WTC11 (cell line): Measurements from ENCODE around the gene JAKMIP1.

Source experiments
- NFYB ChIP-seq: sonication (generic); formaldehyde crosslinking; conservative IDR thresholded peaks from 2 replicates; pipeline ENCODE4 v1.8.0; 2022; ENCODE audit warnings: low read depth, missing genetic modification reagents
- TF ChIP-seq, protein P1 (sequence below): sonication (generic); formaldehyde crosslinking; IDR thresholded peaks from 2 replicates; pipeline ENCODE4 v1.8.0; 2022; ENCODE audit warnings: mild to moderate bottlenecking, missing genetic modification reagents
- TF ChIP-seq, protein P2 (sequence below): sonication (generic); formaldehyde crosslinking; conservative IDR thresholded peaks from 2 replicates; pipeline ENCODE4 v1.8.1; 2022; ENCODE audit warnings: mild to moderate bottlenecking, missing genetic modification reagents

DNA sequence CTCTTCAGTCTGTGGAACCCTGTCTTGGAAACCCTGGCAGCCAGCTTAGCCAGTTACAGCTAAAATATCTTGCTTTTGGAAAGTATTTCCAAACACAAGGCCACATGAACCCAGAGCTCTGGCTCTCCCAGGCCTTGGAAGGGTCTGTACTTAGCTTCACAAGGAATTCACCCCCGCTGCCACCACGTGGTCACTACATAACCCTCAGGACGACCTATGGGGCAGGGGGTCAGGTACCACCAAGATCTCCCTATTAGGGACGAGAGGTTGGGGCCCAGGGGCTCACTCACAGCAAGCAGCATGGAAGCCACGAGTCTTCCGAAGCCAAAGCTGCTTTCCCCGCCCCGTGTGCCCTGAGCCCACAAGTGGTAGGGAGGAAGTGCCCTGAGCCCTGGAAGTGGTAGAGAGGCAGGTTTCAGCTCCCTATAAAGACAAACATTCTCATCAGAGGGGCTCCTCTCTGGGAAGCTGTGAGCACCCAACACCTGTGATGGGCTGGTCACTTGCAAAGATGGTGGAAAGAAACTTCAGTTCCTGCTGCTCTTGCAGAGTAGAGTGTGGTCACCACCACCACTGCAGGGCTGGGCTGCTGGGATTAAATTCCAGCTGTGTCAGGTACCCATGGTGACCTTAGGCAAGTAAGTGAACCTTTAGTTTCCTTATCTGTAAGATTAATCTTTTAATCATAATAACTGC, 4.7 kb upstream of the JAKMIP1 start:
- no peak for TF ChIP-seq NFYB
- TF ChIP-seq, protein P1, sequence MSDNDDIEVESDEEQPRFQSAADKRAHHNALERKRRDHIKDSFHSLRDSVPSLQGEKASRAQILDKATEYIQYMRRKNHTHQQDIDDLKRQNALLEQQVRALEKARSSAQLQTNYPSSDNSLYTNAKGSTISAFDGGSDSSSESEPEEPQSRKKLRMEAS (CRISPR knock-in tag): no peak
- TF ChIP-seq, protein P2, sequence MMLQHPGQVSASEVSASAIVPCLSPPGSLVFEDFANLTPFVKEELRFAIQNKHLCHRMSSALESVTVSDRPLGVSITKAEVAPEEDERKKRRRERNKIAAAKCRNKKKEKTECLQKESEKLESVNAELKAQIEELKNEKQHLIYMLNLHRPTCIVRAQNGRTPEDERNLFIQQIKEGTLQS (CRISPR knock-in tag): no peak
